Endothelial cell of umbilical vein (primary cell): ENCODE measurements around the gene IQGAP1. TPM values are rescaled to one million over a fixed set of nuclear protein-coding genes. Genes with fewer than 3 reads are reported as not detected.

Experiments
- BruUV-seq: library from RNA; stranded (reverse); fragments of 400-500 nt; replicated peaks from 2 replicates; lab custom pipeline; 2021; lab: Mats Ljungman, UMichigan
- CTCF ChIA-PET: fragments of 300-600, 350-600 bp; sonication (Branson Sonifier 250); formaldehyde crosslinking; loops from one replicate; lab custom pipeline; 2021; ENCODE audit warnings: antibody characterized with exemption, inconsistent platforms; lab: Charles Lee
- POLR2A ChIA-PET: fragments of 300-600, 350-600 bp; sonication (Branson Sonifier 250); formaldehyde crosslinking; loops from one replicate; lab custom pipeline; 2021; ENCODE audit warnings: antibody characterized with exemption, inconsistent platforms; lab: Charles Lee
- DNase-seq: peaks from one replicate; pipeline ENCODE4 v3.0.0-alpha.2; 2011; ENCODE audit warnings: low read depth, low spot score
- FAIRE-seq: peaks from 2 replicates; lab custom pipeline; 2011; peaks lifted over from hg19 to GRCh38; lab: Jason Lieb, UNC
- H2AFZ ChIP-seq: 2 replicates; pipeline ENCODE4 v1.6.0; 2012; ENCODE audit warnings: low read depth, low read length, control low read depth, inconsistent platforms
- H3K27ac ChIP-seq: 2 replicates; pipeline ENCODE4 v1.5.1; 2011; ENCODE audit warnings: low read depth, mild to moderate bottlenecking, control low read depth, low read length, moderate library complexity; ENCODE audit not compliant: insufficient read depth
- H3K27me3 ChIP-seq, 2 experiments: 2 replicates each; pipeline versions ENCODE4 v1.6.0 to v1.6.1; 2011; ENCODE audit warnings: low read length in 2 of 2, mixed read lengths in 1 of 2; ENCODE audit not compliant: control insufficient read depth in 2 of 2, insufficient read depth in 2 of 2
- H3K36me3 ChIP-seq, 2 experiments: 2 replicates in 1 of 2; 3 replicates in 1 of 2; pipeline ENCODE4 v1.5.1; 2011; ENCODE audit warnings: low read length in 2 of 2, mild to moderate bottlenecking in 1 of 2, moderate library complexity in 1 of 2; ENCODE audit not compliant: control insufficient read depth in 2 of 2, insufficient read depth in 2 of 2; ENCODE audit errors: extremely low read depth in 1 of 2
- H3K4me1 ChIP-seq: 3 replicates; pipeline ENCODE4 v1.5.1; 2011; ENCODE audit warnings: mild to moderate bottlenecking, low read length; ENCODE audit not compliant: control insufficient read depth, insufficient read depth; ENCODE audit errors: extremely low read depth
- H3K4me2 ChIP-seq: 2 replicates; pipeline ENCODE4 v1.6.1; 2011; ENCODE audit warnings: low read length, control low read depth, mixed read lengths; ENCODE audit not compliant: insufficient read depth
- H3K4me3 ChIP-seq, 3 experiments: fragments of 200-600 bp in 1 of 3; sonication (generic), shearing (Covaris generic) in 1 of 3; replicated peaks in 1 of 3; 2 replicates each; pipeline ENCODE4 v1.5.1; 2011 to 2016; ENCODE audit warnings: control low read depth in 3 of 3, low read length in 3 of 3, mild to moderate bottlenecking in 2 of 3, inconsistent platforms in 1 of 3, low read depth in 1 of 3, moderate library complexity in 1 of 3; ENCODE audit not compliant: insufficient read depth in 1 of 3
- H3K79me2 ChIP-seq: 2 replicates; pipeline ENCODE4 v1.6.0; 2012; ENCODE audit warnings: low read length, inconsistent platforms; ENCODE audit not compliant: control insufficient read depth, insufficient read depth
- H3K9ac ChIP-seq: replicated peaks from 2 replicates; pipeline ENCODE3; 2011; ENCODE audit warnings: low read length, control low read depth; ENCODE audit not compliant: insufficient read depth; ENCODE audit errors: extremely low read depth
- H3K9me1 ChIP-seq: replicated peaks from 3 replicates; pipeline ENCODE4 v1.6.0; 2011; ENCODE audit warnings: mild to moderate bottlenecking, low read length; ENCODE audit not compliant: control insufficient read depth, insufficient read depth; ENCODE audit errors: extremely low read depth
- H3K9me3 ChIP-seq: replicated peaks from 2 replicates; pipeline ENCODE4 v1.5.1; 2012; ENCODE audit warnings: low read length, inconsistent platforms; ENCODE audit not compliant: control insufficient read depth, insufficient read depth
- H4K20me1 ChIP-seq: replicated peaks from 2 replicates; pipeline ENCODE3; 2011; ENCODE audit warnings: mild to moderate bottlenecking, low read length; ENCODE audit not compliant: control insufficient read depth, insufficient read depth; ENCODE audit errors: extremely low read depth
- EZH2 ChIP-seq: IDR thresholded peaks from 2 replicates; pipeline ENCODE4 v1.6.1; 2012; ENCODE audit warnings: borderline replicate concordance, low read depth, mild to moderate bottlenecking, moderate library complexity, low read length, inconsistent platforms; ENCODE audit not compliant: severe bottlenecking
- FOS ChIP-seq: IDR thresholded peaks from 2 replicates; pipeline ENCODE4 v1.6.1; 2011; ENCODE audit warnings: mild to moderate bottlenecking, low read length, moderate library complexity, borderline replicate concordance; ENCODE audit not compliant: insufficient read depth
- GATA2 ChIP-seq: IDR thresholded peaks from 2 replicates; pipeline ENCODE4 v1.7.0; 2011; ENCODE audit warnings: low read depth, mild to moderate bottlenecking, moderate library complexity, mixed read lengths, low read length; ENCODE audit not compliant: insufficient read length, insufficient read depth
- JUN ChIP-seq: IDR thresholded peaks from 2 replicates; pipeline ENCODE4 v1.6.1; 2011; ENCODE audit warnings: borderline replicate concordance, low read depth; ENCODE audit not compliant: insufficient read length, insufficient read depth
- MYC ChIP-seq: IDR thresholded peaks from one replicate; pipeline ENCODE4 v1.6.1; 2011; ENCODE audit warnings: mild to moderate bottlenecking, low read depth, low read length
- POLR2A ChIP-seq: IDR thresholded peaks from 2 replicates; pipeline ENCODE4 v1.6.1; 2012; ENCODE audit warnings: low read depth, mild to moderate bottlenecking, control low read depth, low read length
- POLR2AphosphoS5 ChIP-seq: IDR thresholded peaks from 2 replicates; pipeline ENCODE4 v1.6.1; 2012; ENCODE audit warnings: low read depth, mild to moderate bottlenecking, control low read depth, low read length, moderate library complexity; ENCODE audit not compliant: insufficient read depth
- dilution Hi-C: fragments of 300-500 bp; cut with MboI; formaldehyde crosslinking; loops from one replicate; pipeline ENCODE4 v1.15.0; 2019; ENCODE audit warnings: low sequenced_read_pairs; ENCODE audit not compliant: extremely low pct_ligation_motif_present
- intact Hi-C: fragments of 100-400 bp; cut with micrococcal nuclease; formaldehyde crosslinking; loops from one replicate; pipeline ENCODE4 v1.10.0; 2022
- polyA plus RNA-seq, 4 experiments: library from polyadenylated mRNA; depleted of rRNA in 3 of 4; stranded (reverse) in 3 of 4; unstranded in 1 of 4; fragments of >200 nt; gene quantifications; 2 replicates each; pipeline versions ENCODE4 v1.2.1 to v1.2.3, GENCODE V29; 2011 to 2012; ENCODE audit warnings: missing spikeins in 1 of 4
- total RNA-seq: library from RNA; stranded (reverse); gene quantifications from 2 replicates; pipeline ENCODE4 v1.2.3, GENCODE V29; 2021
- TF ChIP-seq, protein P1 (sequence below), 2 donors: IDR thresholded peaks; 1 replicate in 1 of 2; 2 replicates in 1 of 2; pipeline ENCODE4 v1.5.1; 2011; ENCODE audit warnings: low read length in 2 of 2, mild to moderate bottlenecking in 2 of 2, moderate library complexity in 2 of 2, control low read depth in 1 of 2, inconsistent platforms in 1 of 2, low read depth in 1 of 2; ENCODE audit not compliant: insufficient read depth in 1 of 2; ENCODE audit errors: extremely low read depth in 1 of 2
- TF ChIP-seq, protein P2 (sequence below): IDR thresholded peaks from 2 replicates; pipeline ENCODE4 v1.6.1; 2011; ENCODE audit not compliant: insufficient read depth, insufficient read length

IQGAP1 gene
- total and polyA plus RNA-seq, 2 donors (not counting 3 experiments of a cell fraction or from before 2014, with no cell fraction given): 82.2 to 258 TPM

- intact Hi-C loops (no loop called here), dilution Hi-C loops (no loop called here)
- peaks cover 19 to 41% of the 10 kb centered on the region in 2 experiments for H3K36me3 ChIP-seq
- no peak overlapping the region for H3K4me2 ChIP-seq
- BruUV-seq: no TSS peak
- no peaks in the 10 kb centered on the region for H3K9me1 ChIP-seq
- no peaks in the 10 kb centered on the region for H3K27me3 ChIP-seq
- DNase-seq: no peak
- H2AFZ ChIP-seq: no peak overlapping the region
- no peaks in the 10 kb centered on the region for H3K9me3 ChIP-seq
- FAIRE-seq: no peak
- no peak for TF ChIP-seq MYC
- no peak for TF ChIP-seq JUN
- TF ChIP-seq POLR2A: no peak
- POLR2A ChIA-PET: no interaction called here
- peaks cover 7% of the 10 kb centered on the region for H3K4me1 ChIP-seq
- H3K9ac ChIP-seq: no peak overlapping the region
- CTCF ChIA-PET: interaction anchor here (1.1 to 8.1 kb wide), 3 partner anchors 8 to 150 kb away, joined by 3 to 45 read pairs (median 5); no protein-coding TSS in a partner anchor
- peaks cover 5% of the 10 kb centered on the region for H4K20me1 ChIP-seq
- H3K79me2 ChIP-seq: no peaks in the 10 kb centered on the region
- no peak overlapping the region for H3K4me3 ChIP-seq
- no peak overlapping the region for H3K27ac ChIP-seq
These were observed 82.4 kb downstream of the IQGAP1 start for GRCh38 chr15:90470453-90470852.

GRCh38 chr15:90471126-90471525, 83.1 kb downstream of the IQGAP1 start:
- Histone ChIP-seq H3K27ac (no peak overlapping the region), H3K36me3 (peaks cover 19 to 39% of the 10 kb centered on the region in 2 experiments), H3K79me2 (no peaks in the 10 kb centered on the region), H3K9me3 (no peaks in the 10 kb centered on the region), H2AFZ (no peak overlapping the region), H3K4me3 (no peak overlapping the region), H3K9me1 (no peaks in the 10 kb centered on the region), H3K27me3 (no peaks in the 10 kb centered on the region), H4K20me1 (peaks cover 5% of the 10 kb centered on the region), H3K4me2 (no peak overlapping the region), H3K4me1 (peaks cover under 1% of the 10 kb centered on the region), H3K9ac (no peak overlapping the region)
- dilution Hi-C loops: no loop called here
- FAIRE-seq: no peak
- TF ChIP-seq POLR2AphosphoS5: no peak
- TF ChIP-seq, protein P1, sequence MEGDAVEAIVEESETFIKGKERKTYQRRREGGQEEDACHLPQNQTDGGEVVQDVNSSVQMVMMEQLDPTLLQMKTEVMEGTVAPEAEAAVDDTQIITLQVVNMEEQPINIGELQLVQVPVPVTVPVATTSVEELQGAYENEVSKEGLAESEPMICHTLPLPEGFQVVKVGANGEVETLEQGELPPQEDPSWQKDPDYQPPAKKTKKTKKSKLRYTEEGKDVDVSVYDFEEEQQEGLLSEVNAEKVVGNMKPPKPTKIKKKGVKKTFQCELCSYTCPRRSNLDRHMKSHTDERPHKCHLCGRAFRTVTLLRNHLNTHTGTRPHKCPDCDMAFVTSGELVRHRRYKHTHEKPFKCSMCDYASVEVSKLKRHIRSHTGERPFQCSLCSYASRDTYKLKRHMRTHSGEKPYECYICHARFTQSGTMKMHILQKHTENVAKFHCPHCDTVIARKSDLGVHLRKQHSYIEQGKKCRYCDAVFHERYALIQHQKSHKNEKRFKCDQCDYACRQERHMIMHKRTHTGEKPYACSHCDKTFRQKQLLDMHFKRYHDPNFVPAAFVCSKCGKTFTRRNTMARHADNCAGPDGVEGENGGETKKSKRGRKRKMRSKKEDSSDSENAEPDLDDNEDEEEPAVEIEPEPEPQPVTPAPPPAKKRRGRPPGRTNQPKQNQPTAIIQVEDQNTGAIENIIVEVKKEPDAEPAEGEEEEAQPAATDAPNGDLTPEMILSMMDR (IDR thresholded peaks at IDR 0.05; ENCODE audit: extremely low read depth in 1 of 2, insufficient read depth in 1 of 2, low read depth in 1 of 2, low read length in 2 of 2): no peak
- no peak for TF ChIP-seq MYC
- TF ChIP-seq EZH2: no peak
- no peak for TF ChIP-seq POLR2A
- no peak for TF ChIP-seq GATA2
- TF ChIP-seq, protein P2, sequence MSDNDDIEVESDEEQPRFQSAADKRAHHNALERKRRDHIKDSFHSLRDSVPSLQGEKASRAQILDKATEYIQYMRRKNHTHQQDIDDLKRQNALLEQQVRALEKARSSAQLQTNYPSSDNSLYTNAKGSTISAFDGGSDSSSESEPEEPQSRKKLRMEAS: no peak
- TF ChIP-seq FOS: no peak
- no peak for TF ChIP-seq JUN
- no peak for DNase-seq
- POLR2A ChIA-PET: no interaction called here
- no TSS peak for BruUV-seq
- intact Hi-C loops: no loop called here
- CTCF ChIA-PET: interaction anchor here (8.1 kb wide), 1 partner anchor 151 kb away, joined by 45 read pairs; no protein-coding TSS in a partner anchor
